22Rv1 (cell line): ENCODE measurements around the gene SGO2.
A peak's percentile ranks its signal among the peaks of the same experiment; 100 is the strongest.

ENCODE experiments used
- H3K27ac ChIP-seq: fragments of 450-650 bp; 2 replicates; pipeline ENCODE4 v1.5.1; 2017
- CTCF ChIP-seq: fragments of 450-650 bp; IDR thresholded peaks from 2 replicates; pipeline ENCODE4 v1.5.1; 2017; ENCODE audit warnings: mild to moderate bottlenecking
- ZFX ChIP-seq: fragments of 450-650 bp; IDR thresholded peaks from 2 replicates; pipeline ENCODE4 v1.6.1; 2017; ENCODE audit warnings: antibody characterized with exemption, borderline replicate concordance

Gene SGO2

GRCh38 chr2:200567932-200568331 lies 41.9 kb downstream of the SGO2 start:
- H3K27ac ChIP-seq, result no peak overlapping the region
- TF ChIP-seq ZFX (no peak), CTCF (no peak)

GRCh38 chr2:200575957-200576356 lies 50.0 kb downstream of the SGO2 start:
- no peak overlapping the region for H3K27ac ChIP-seq
- TF ChIP-seq ZFX, result no peak
- TF ChIP-seq CTCF, result peak; percentile 72

GRCh38 chr2:200577027-200577426 lies 51.0 kb downstream of the SGO2 start:
- no peak overlapping the region for H3K27ac ChIP-seq
- no peak for TF ChIP-seq ZFX
- no peak for TF ChIP-seq CTCF

GRCh38 chr2:200578778-200579177 lies 52.8 kb downstream of the SGO2 start:
- H3K27ac ChIP-seq, result no peak overlapping the region
- TF ChIP-seq CTCF, result peak; percentile 74
- TF ChIP-seq ZFX, result no peak

GRCh38 chr2:200584639-200585038 lies 58.6 kb downstream of the SGO2 start:
- TF ChIP-seq ZFX (no peak), CTCF (no peak)
- no peak overlapping the region for H3K27ac ChIP-seq

- no peak for TF ChIP-seq ZFX
- no peak overlapping the region for H3K27ac ChIP-seq
Measured at GRCh38 chr2:200585340-200585729, 59.3 kb downstream of the SGO2 start.

GRCh38 chr2:200585730-200586643 lies 60.0 kb downstream of the SGO2 start, which contains the start of gene AOX1:
TSS of gene AOX1 (plus strand) at chr2:200586014. CDS start at chr2:200586109, 95 bp downstream.
- TF ChIP-seq ZFX (no peak), CTCF (no peak)
- no peak within 1 kb of the TSS for H3K27ac ChIP-seq
